ENCODE results near the gene CTNNBL1. TPM values are rescaled to one million over a fixed set of nuclear protein-coding genes. Genes with fewer than 3 reads are reported as not detected.

The CTNNBL1 gene
- total RNA-seq, 1 donor from 2014 or later = 60.0 TPM

- Mint-ChIP-seq H3K4me3 (peak overlapping the region; percentile 32), H3K27me3 (no peaks in the 10 kb centered on the region), H3K36me3 (peaks cover 22% of the 10 kb centered on the region), H3K9me3 (no peaks in the 10 kb centered on the region), H3K27ac (peak overlapping the region; percentile 63), H3K4me1 (ENCODE audit: unreplicated experiment) (peaks cover 38% of the 10 kb centered on the region)
- TF ChIP-seq, protein P1, sequence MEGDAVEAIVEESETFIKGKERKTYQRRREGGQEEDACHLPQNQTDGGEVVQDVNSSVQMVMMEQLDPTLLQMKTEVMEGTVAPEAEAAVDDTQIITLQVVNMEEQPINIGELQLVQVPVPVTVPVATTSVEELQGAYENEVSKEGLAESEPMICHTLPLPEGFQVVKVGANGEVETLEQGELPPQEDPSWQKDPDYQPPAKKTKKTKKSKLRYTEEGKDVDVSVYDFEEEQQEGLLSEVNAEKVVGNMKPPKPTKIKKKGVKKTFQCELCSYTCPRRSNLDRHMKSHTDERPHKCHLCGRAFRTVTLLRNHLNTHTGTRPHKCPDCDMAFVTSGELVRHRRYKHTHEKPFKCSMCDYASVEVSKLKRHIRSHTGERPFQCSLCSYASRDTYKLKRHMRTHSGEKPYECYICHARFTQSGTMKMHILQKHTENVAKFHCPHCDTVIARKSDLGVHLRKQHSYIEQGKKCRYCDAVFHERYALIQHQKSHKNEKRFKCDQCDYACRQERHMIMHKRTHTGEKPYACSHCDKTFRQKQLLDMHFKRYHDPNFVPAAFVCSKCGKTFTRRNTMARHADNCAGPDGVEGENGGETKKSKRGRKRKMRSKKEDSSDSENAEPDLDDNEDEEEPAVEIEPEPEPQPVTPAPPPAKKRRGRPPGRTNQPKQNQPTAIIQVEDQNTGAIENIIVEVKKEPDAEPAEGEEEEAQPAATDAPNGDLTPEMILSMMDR (conservative IDR thresholded peaks at IDR 0.05) = no peak
- no peak for DNase-seq (ENCODE audit: extremely low spot score, unreplicated experiment)
Observed at GRCh38 chr20:37846573-37846972, 152.7 kb downstream of the CTNNBL1 start.

DNA sequence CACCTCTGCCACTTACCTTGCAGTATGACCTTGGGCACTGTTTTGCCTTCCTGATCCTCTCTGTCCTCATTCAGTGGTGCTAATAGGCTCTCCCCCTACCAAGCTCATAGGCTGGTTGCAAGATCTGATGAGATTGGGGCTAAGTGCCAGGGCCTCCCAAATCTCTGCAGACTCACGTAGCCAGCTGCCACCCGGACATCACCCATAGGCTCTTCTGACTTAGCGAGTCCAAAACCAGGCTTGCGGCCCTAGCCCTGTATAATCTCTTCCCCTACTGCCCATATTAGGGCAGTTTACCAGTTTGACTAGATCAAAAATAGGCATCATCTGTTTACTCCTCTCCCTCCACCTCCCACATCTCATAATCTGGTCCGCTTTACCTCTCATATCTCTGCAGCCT, 154.9 kb downstream of the CTNNBL1 start:
- Mint-ChIP-seq H3K4me1 (ENCODE audit: unreplicated experiment) (peaks cover 38% of the 10 kb centered on the region), H3K9me3 (no peaks in the 10 kb centered on the region), H3K27me3 (no peaks in the 10 kb centered on the region), H3K36me3 (peaks cover 10% of the 10 kb centered on the region), H3K4me3 (no peak overlapping the region), H3K27ac (no peak overlapping the region)
- TF ChIP-seq, protein P1 (conservative IDR thresholded peaks at IDR 0.05) = no peak
- DNase-seq (ENCODE audit: extremely low spot score, unreplicated experiment) = no peak

DNA sequence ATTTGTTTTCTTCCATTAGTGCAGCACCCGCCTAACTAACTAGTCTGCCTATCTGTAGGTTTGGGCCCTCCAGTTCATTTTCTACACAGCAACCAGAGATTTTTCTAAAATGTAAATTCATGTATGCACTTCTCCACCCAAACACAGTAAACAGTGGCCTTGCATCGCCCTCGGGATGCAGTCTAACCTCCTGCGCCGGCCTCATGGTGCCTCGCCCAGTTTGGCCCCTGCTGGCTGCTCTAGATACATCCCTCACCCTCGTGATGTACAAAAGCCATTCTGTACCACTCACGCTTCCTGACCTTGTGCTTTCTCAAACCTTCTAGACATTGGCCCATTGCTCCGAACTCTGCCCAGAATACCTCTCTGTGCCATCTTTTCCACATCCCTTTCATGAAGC, 155.3 kb downstream of the CTNNBL1 start:
- Mint-ChIP-seq H3K27ac (no peak overlapping the region), H3K36me3 (peaks cover 15% of the 10 kb centered on the region), H3K27me3 (no peaks in the 10 kb centered on the region), H3K9me3 (no peaks in the 10 kb centered on the region), H3K4me3 (no peak overlapping the region), H3K4me1 (ENCODE audit: unreplicated experiment) (peaks cover 38% of the 10 kb centered on the region)
- no peak for DNase-seq (ENCODE audit: extremely low spot score, unreplicated experiment)
- TF ChIP-seq, protein P1 (conservative IDR thresholded peaks at IDR 0.05) = no peak

DNA sequence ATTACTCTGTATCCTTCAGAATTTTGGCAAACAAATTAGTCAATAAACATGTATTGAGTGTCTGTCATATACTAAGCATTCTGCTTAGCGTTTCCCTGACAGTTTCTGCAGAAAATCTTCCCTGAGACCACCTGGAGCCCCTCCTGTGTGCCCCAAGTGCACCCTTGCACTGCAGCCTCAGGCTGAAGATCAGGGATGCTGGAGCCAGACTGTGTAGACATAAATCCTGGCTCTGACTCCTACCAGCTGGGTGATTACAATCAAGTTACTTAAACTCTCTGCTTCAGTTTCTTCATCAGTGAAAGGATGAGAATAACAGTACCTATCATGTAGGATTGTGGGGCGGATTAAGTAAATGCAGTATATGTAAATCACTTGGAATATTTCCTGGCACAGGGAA, 155.7 kb downstream of the CTNNBL1 start:
- no peak overlapping the region for H3K4me3 Mint-ChIP-seq
- TF ChIP-seq, protein P1 (conservative IDR thresholded peaks at IDR 0.05) = no peak
- peaks cover 38% of the 10 kb centered on the region for H3K4me1 Mint-ChIP-seq (ENCODE audit: unreplicated experiment)
- no peak overlapping the region for H3K27ac Mint-ChIP-seq
- H3K27me3 Mint-ChIP-seq = no peaks in the 10 kb centered on the region
- no peaks in the 10 kb centered on the region for H3K9me3 Mint-ChIP-seq
- H3K36me3 Mint-ChIP-seq = peaks cover 15% of the 10 kb centered on the region
- DNase-seq (ENCODE audit: extremely low spot score, unreplicated experiment) = no peak

DNA sequence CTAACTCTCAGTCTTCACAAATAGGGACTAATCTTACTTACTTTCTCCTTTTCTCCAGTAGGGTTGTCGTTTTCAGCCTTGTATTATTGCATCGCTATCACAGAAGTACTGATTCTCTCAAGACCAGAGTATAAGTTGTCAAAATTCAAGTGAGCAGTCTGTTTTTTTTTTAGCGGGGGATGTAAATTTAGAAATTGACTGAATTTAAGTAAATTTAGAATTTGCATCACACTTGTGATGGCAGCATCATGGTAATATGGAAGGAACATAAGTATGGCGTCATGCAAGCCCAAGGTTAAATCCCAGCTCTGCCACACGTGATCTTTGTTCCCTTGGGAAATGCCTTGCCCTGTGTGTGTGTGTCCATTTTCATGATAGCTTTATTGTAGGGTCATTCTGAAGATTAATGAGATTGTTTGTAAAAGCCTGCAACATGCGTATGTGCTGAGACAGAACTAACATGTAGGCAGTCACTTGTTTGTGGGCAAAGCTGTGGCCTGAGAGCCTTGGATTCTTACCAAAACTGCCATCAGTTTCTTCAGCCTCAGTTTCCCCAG, 156.3 kb downstream of the CTNNBL1 start:
- Mint-ChIP-seq H3K36me3 (peaks cover 18% of the 10 kb centered on the region), H3K4me3 (no peak overlapping the region), H3K4me1 (ENCODE audit: unreplicated experiment) (peaks cover 39% of the 10 kb centered on the region), H3K9me3 (no peaks in the 10 kb centered on the region), H3K27ac (no peak overlapping the region), H3K27me3 (no peaks in the 10 kb centered on the region)
- TF ChIP-seq, protein P1 (conservative IDR thresholded peaks at IDR 0.05) = no peak
- DNase-seq (ENCODE audit: extremely low spot score, unreplicated experiment) = no peak

All from type B pancreatic cell (in vitro differentiated cells).